Caco-2 (cell line): ENCODE results near the gene ANGPTL3. TPM values are rescaled to one million over a fixed set of nuclear protein-coding genes. Genes with fewer than 3 reads are reported as not detected.

Experiments used
- BruUV-seq: library from RNA; stranded (reverse); fragments of 400-500 nt; replicated peaks from 2 replicates; lab custom pipeline; 2021; lab: Mats Ljungman, UMichigan
- CTCF ChIA-PET: fragments of 300-600 bp; sonication (Branson Sonifier 250); formaldehyde crosslinking; loops from one replicate; lab custom pipeline; 2022; ENCODE audit warnings: antibody characterized with exemption; lab: Charles Lee
- POLR2A ChIA-PET: fragments of 300-600 bp; sonication (Branson Sonifier 250); formaldehyde crosslinking; loops from one replicate; lab custom pipeline; 2022; ENCODE audit warnings: antibody characterized with exemption; lab: Charles Lee
- DNase-seq, 2 experiments: peaks; one replicate each; pipeline versions ENCODE4 v3.0.0 to v3.0.0-alpha.2; 2020 to 2022
- H3K27me3 ChIP-seq: replicated peaks from 2 replicates; pipeline ENCODE4 v1.6.0; 2011; ENCODE audit warnings: low read length; ENCODE audit not compliant: control insufficient read depth, insufficient read depth
- H3K36me3 ChIP-seq: 2 replicates; pipeline ENCODE4 v1.5.1; 2011; ENCODE audit warnings: low read length; ENCODE audit not compliant: control insufficient read depth, insufficient read depth
- H3K4me1 ChIP-seq: fragments of 250-450 bp; sonication (Bioruptor Pico); 2 replicates; pipeline ENCODE4 v1.5.1; 2020; ENCODE audit warnings: mild to moderate bottlenecking
- H3K4me3 ChIP-seq: 2 replicates; pipeline ENCODE4 v1.5.1; 2011; ENCODE audit warnings: low read depth, mild to moderate bottlenecking, control low read depth, low read length
- H3K9me3 ChIP-seq: fragments of 250-450 bp; sonication (Bioruptor Pico); 2 replicates; pipeline ENCODE4 v1.5.1; 2020; ENCODE audit warnings: mild to moderate bottlenecking, moderate library complexity
- H3K27ac Mint-ChIP-seq: one replicate; pipeline ENCODE4 v1.8.0; 2022; ENCODE audit warnings: mixed read lengths; ENCODE audit not compliant: unreplicated experiment
- H3K27me3 Mint-ChIP-seq: one replicate; pipeline ENCODE4 v1.8.0; 2022; ENCODE audit warnings: mixed read lengths; ENCODE audit not compliant: insufficient read depth, unreplicated experiment
- H3K36me3 Mint-ChIP-seq: one replicate; pipeline ENCODE4 v1.8.0; 2022; ENCODE audit warnings: mild to moderate bottlenecking, mixed read lengths; ENCODE audit not compliant: insufficient read depth, unreplicated experiment
- H3K4me1 Mint-ChIP-seq: one replicate; pipeline ENCODE4 v1.8.0; 2022; ENCODE audit warnings: low read depth, mixed read lengths; ENCODE audit not compliant: unreplicated experiment
- H3K4me3 Mint-ChIP-seq: one replicate; pipeline ENCODE4 v1.8.0; 2022; ENCODE audit warnings: mild to moderate bottlenecking, moderate library complexity, mixed read lengths; ENCODE audit not compliant: unreplicated experiment
- H3K9me3 Mint-ChIP-seq: one replicate; pipeline ENCODE4 v1.8.0; 2022; ENCODE audit warnings: mixed read lengths; ENCODE audit not compliant: unreplicated experiment
- CTCF ChIP-seq, 2 experiments: fragments of 200-600 bp in 1 of 2; IDR thresholded peaks; 1 replicate in 1 of 2; 2 replicates in 1 of 2; pipeline versions ENCODE4 v1.5.1 to v1.8.0; 2011 to 2022; ENCODE audit warnings: antibody characterized with exemption in 1 of 2, control low read depth in 1 of 2, inconsistent platforms in 1 of 2, low read depth in 1 of 2, low read length in 1 of 2, mild to moderate bottlenecking in 1 of 2, moderate library complexity in 1 of 2; ENCODE audit not compliant: insufficient read depth in 1 of 2, severe bottlenecking in 1 of 2, unreplicated experiment in 1 of 2
- intact Hi-C: fragments of 100-400 bp; cut with micrococcal nuclease; formaldehyde crosslinking; loops from one replicate; pipeline ENCODE4 v1.10.0; 2022; ENCODE audit not compliant: unreplicated experiment
- total RNA-seq: library from RNA; stranded (reverse); gene quantifications from 2 replicates; pipeline ENCODE4 v1.2.3, GENCODE V29; 2022

Gene ANGPTL3
- total RNA-seq, 1 experiment from 2014 or later: 0.86 TPM

DNA sequence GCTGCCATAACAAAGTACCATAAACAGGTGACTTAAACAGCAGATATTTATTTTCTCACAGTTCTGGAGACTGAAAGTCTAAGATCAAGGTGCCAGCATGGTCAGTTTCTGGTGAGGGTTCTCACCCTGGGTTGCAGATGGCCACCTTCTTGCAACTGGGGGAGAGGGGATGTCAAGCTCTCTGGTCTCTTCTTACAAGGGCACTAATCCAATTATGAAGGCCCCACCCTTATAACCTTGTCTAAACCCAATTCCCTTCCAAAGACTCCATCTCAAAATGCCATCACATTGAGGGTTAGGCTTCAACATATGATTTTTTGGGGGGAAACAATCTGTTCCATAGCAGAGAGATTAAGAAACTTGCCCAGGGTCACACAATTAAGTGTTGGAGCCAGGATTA is 24.8 kb upstream of the ANGPTL3 start:
- Histone ChIP-seq H3K9me3 (no peaks in the 10 kb centered on the region), H3K4me3 (no peak overlapping the region), H3K27me3 (no peaks in the 10 kb centered on the region), H3K4me1 (no peaks in the 10 kb centered on the region), H3K36me3 (no peaks in the 10 kb centered on the region)
- DNase-seq: no peak
- BruUV-seq: no TSS peak
- POLR2A ChIA-PET: no interaction called here
- no peak overlapping the region for H3K27ac Mint-ChIP-seq
- CTCF ChIA-PET: no interaction called here
- intact Hi-C loops: no loop called here
- H3K27me3 Mint-ChIP-seq: no peaks in the 10 kb centered on the region
- TF ChIP-seq CTCF (IDR thresholded peaks at IDR 0.05; ENCODE audit: insufficient read depth in 1 of 2, low read depth in 1 of 2, low read length in 1 of 2, severe bottlenecking in 1 of 2, unreplicated experiment in 1 of 2): no peak
- H3K4me3 Mint-ChIP-seq: no peak overlapping the region
- peaks cover 14% of the 10 kb centered on the region for H3K36me3 Mint-ChIP-seq
- H3K4me1 Mint-ChIP-seq: no peaks in the 10 kb centered on the region
- H3K9me3 Mint-ChIP-seq: peaks cover 11% of the 10 kb centered on the region

- no peak overlapping the region for H3K4me3 ChIP-seq
- peaks cover 10% of the 10 kb centered on the region for H3K36me3 Mint-ChIP-seq
- TF ChIP-seq CTCF (IDR thresholded peaks at IDR 0.05; ENCODE audit: insufficient read depth in 1 of 2, low read depth in 1 of 2, low read length in 1 of 2, severe bottlenecking in 1 of 2, unreplicated experiment in 1 of 2): no peak
- ChIA-PET POLR2A (no interaction called here), CTCF (no interaction called here)
- no peaks in the 10 kb centered on the region for H3K4me1 ChIP-seq
- intact Hi-C loops: no loop called here
- no peaks in the 10 kb centered on the region for H3K27me3 Mint-ChIP-seq
- DNase-seq: no peak
- H3K4me3 Mint-ChIP-seq: no peak overlapping the region
- H3K9me3 Mint-ChIP-seq: peaks cover 4% of the 10 kb centered on the region
- no peaks in the 10 kb centered on the region for H3K27me3 ChIP-seq
- H3K36me3 ChIP-seq: no peaks in the 10 kb centered on the region
- no peaks in the 10 kb centered on the region for H3K9me3 ChIP-seq
- no peaks in the 10 kb centered on the region for H3K4me1 Mint-ChIP-seq
- no peak overlapping the region for H3K27ac Mint-ChIP-seq
- no TSS peak for BruUV-seq
These were observed 23.6 kb upstream of the ANGPTL3 start for GRCh38 chr1:62573675-62574074.

DNA sequence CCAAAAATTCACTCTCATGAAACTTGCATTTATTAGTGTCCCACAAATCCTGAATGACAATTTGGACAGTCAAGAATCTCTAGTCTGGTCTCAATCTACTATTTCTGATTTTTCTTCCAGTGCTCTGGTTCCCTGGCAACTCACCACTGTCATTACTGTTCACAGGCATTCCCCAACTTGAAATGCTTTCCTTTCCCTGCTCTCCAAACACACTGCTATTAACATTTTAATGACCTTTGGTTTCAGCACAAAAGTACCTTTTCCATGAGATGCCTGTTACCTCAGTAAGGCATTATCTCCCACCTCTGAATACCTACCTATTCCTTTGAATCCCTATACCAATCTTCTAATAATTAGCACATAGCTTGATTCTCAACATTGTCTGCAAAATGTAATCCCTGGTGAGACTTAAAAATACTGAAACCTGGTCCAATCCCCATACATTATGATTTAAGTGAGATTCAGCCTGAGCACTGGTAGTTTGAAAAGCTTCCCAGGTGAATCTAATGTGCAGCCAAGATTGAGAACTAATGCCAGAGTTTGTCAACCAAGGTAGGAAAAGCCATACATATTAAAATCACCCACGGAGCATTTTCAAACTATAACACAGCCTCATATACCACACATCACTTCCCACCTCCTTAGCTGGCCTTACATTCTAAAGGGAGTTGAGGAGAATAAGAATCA is 11.7 kb upstream of the ANGPTL3 start:
- no peaks in the 10 kb centered on the region for H3K4me1 Mint-ChIP-seq
- intact Hi-C loops: no loop called here
- POLR2A ChIA-PET: no interaction called here
- TF ChIP-seq CTCF (IDR thresholded peaks at IDR 0.05; ENCODE audit: insufficient read depth in 1 of 2, low read depth in 1 of 2, low read length in 1 of 2, severe bottlenecking in 1 of 2, unreplicated experiment in 1 of 2): no peak
- no peak overlapping the region for H3K27ac Mint-ChIP-seq
- no TSS peak for BruUV-seq
- Histone ChIP-seq H3K4me3 (no peak overlapping the region), H3K4me1 (no peaks in the 10 kb centered on the region; the same call in 1 of the 2 replicates), H3K9me3 (no peaks in the 10 kb centered on the region), H3K27me3 (no peaks in the 10 kb centered on the region), H3K36me3 (no peaks in the 10 kb centered on the region)
- no peak for DNase-seq
- CTCF ChIA-PET: no interaction called here
- H3K36me3 Mint-ChIP-seq: peaks cover 15% of the 10 kb centered on the region
- no peaks in the 10 kb centered on the region for H3K27me3 Mint-ChIP-seq
- H3K4me3 Mint-ChIP-seq: no peak overlapping the region
- no peaks in the 10 kb centered on the region for H3K9me3 Mint-ChIP-seq
